ENCODE results near the gene NOL8.

NOL8 gene

DNA sequence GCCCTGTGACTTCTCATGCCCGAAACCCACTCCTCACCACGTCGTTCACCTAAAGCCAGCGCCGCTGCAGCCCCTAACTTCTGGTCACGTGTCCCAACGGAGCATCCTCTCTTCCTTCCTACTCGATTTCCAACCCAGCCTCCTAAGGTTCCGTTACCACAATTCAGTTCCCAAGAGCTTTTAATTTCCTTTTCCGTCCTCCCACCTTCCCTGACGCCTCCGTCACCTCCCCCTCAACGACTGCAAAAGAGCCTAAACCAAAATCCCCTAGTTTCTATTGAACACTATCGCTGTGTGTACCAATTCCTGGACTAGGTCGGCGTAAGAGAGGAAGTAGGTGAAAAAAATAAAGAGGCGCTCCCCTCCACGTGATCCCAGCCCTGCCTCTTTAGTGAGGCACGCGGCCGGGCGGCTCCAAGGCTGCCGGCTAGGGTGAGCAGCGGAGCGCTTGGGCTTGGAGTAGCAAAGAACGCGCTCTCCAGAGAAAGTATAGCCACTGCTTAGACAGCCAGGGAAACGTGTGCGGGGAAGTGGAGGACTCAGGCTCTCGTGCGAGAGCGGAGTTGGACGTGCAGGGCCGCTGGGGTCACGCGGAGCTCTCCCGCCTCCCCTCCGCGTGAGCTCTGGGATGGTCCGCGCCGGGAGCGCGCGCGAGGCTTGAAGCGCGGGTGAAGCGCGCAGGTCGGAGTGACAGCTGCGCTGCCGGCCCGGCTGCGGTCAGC is at the start of gene NOL8, which contains the start of gene CENPP:
Gene NOL8 (minus strand): TSS at position 82 of the 722 bp plus-strand sequence. CDS start 1,189 bp downstream, outside the sequence.
Gene CENPP (plus strand): TSS at position 685 of the 722 bp plus-strand sequence.
- TF ChIP-seq, protein P1, sequence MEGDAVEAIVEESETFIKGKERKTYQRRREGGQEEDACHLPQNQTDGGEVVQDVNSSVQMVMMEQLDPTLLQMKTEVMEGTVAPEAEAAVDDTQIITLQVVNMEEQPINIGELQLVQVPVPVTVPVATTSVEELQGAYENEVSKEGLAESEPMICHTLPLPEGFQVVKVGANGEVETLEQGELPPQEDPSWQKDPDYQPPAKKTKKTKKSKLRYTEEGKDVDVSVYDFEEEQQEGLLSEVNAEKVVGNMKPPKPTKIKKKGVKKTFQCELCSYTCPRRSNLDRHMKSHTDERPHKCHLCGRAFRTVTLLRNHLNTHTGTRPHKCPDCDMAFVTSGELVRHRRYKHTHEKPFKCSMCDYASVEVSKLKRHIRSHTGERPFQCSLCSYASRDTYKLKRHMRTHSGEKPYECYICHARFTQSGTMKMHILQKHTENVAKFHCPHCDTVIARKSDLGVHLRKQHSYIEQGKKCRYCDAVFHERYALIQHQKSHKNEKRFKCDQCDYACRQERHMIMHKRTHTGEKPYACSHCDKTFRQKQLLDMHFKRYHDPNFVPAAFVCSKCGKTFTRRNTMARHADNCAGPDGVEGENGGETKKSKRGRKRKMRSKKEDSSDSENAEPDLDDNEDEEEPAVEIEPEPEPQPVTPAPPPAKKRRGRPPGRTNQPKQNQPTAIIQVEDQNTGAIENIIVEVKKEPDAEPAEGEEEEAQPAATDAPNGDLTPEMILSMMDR (IDR thresholded peaks at IDR 0.05; ENCODE audit: insufficient read depth, low read length, poor library complexity, severe bottlenecking), result no peak
- H3K27me3 ChIP-seq (replicated peaks; ENCODE audit: control insufficient read depth, insufficient read depth, low read length), result no peaks in the 10 kb centered on the region

DNA sequence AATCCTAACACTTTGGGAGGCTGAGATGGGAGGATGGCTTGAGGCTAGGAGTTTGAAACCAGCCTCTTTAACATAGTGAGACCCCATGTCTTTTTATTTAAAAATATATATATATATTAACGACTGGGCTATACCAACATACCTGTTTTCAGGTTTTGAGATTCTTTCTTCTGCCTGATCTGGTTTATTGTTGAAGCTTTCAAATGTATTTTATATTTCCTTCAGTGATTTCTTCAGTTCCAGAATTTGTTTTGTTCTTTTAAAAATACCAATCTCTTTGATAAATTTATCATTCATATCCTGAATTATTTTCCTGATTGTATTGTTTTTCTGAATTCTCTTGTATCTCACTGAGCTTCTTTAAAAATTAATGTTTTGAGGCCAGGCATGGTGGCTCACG is 48.0 kb upstream of the NOL8 start:
- H3K4me3 ChIP-seq (replicated peaks; ENCODE audit: low read depth, low read length), result no peak overlapping the region
- H3K27me3 ChIP-seq (replicated peaks; ENCODE audit: control insufficient read depth, insufficient read depth, low read length), result no peaks in the 10 kb centered on the region
- H3K36me3 ChIP-seq (ENCODE audit: control insufficient read depth, insufficient read depth, low read length), result no peaks in the 10 kb centered on the region
- DNase-seq (ENCODE audit: extremely low read depth, insufficient read length), result no peak
- TF ChIP-seq, protein P1 (IDR thresholded peaks at IDR 0.05; ENCODE audit: insufficient read depth, low read length, poor library complexity, severe bottlenecking), result no peak

More for the DNA sequence above, at the start of gene NOL8, which contains the start of gene CENPP:
- peaks cover 1% of the 10 kb centered on the region for H3K36me3 ChIP-seq (ENCODE audit: control insufficient read depth, insufficient read depth, low read length)
- H3K4me3 ChIP-seq (replicated peaks; ENCODE audit: low read depth, low read length), result peak within 1 kb of the TSS; percentile 83
- DNase-seq (ENCODE audit: extremely low read depth, insufficient read length), result peak; percentile 95

DNA sequence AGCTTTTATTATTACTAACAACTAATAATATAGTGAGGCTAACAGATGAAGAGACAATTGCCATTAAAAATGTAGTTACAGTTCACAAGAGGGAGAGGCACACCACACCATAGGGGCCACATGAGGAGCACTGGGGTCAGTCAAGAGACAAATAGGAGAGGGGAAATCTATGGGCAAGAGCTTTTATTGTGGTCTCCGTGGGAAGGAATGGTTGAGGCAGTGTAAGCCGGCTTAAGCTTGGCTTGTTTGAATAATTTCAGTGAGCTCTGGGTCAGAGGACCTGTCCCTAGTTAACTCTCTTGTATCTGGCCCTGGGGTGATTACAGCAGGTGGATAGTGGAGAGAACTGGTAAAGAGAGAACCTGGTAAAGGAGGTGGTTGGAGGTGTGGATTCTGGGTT is 43.9 kb upstream of the NOL8 start:
- Histone ChIP-seq H3K4me3 (replicated peaks; ENCODE audit: low read depth, low read length) (no peak overlapping the region), H3K36me3 (ENCODE audit: control insufficient read depth, insufficient read depth, low read length) (no peaks in the 10 kb centered on the region), H3K27me3 (replicated peaks; ENCODE audit: control insufficient read depth, insufficient read depth, low read length) (no peaks in the 10 kb centered on the region)
- TF ChIP-seq, protein P1 (IDR thresholded peaks at IDR 0.05; ENCODE audit: insufficient read depth, low read length, poor library complexity, severe bottlenecking), result no peak
- DNase-seq (ENCODE audit: extremely low read depth, insufficient read length), result no peak

DNA sequence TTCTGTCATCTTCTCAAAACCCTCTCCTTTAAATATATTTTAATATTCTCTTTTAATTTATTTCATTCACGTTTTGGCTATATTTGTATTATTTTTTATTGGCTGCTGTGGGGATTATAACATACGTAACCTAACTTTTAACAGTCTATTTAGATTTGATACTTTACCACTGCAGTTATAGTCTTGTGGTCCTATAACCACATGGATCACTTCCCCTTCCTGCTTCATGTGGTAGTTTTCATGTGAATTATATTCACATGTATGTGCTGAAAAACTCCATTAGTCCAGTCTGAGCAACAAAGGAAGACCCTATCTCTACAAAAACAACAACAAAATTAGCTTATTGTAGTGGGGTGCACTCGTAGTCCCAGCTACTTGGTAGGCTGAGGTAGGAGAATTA is 34.9 kb upstream of the NOL8 start:
- H3K27me3 ChIP-seq (replicated peaks; ENCODE audit: control insufficient read depth, insufficient read depth, low read length), result no peaks in the 10 kb centered on the region
- no peaks in the 10 kb centered on the region for H3K36me3 ChIP-seq (ENCODE audit: control insufficient read depth, insufficient read depth, low read length)
- no peak for DNase-seq (ENCODE audit: extremely low read depth, insufficient read length)
- H3K4me3 ChIP-seq (replicated peaks; ENCODE audit: low read depth, low read length), result no peak overlapping the region
- TF ChIP-seq, protein P1 (IDR thresholded peaks at IDR 0.05; ENCODE audit: insufficient read depth, low read length, poor library complexity, severe bottlenecking), result no peak

DNA sequence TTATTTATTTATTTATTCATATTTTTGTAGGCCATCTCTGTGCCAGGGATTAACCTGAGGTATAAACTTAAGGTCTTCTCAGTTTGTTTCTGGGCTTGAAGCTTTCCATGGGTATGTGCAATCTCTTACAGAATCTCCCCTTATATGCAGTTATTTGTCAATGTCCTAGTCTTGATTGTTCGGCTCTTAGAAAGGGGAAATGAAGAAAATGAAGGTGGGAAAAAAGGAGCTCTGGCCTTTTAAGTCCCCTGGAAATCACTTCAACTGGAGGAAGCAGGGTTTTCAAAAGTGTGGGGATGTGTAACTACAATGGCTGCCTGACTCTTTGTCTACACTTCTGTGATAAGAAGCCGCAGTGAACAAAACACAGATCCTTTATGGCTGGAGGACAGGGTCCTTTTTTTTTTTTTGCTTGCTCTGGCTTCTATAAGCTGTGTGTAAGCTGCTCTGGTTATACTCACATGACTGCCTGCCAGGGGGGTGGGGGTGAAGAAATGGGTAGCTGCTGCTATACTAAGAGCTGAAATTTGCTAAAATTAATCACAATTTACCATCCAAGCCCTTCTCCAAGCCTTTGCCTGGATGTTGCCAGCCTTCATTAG is 34.3 kb upstream of the NOL8 start:
- Histone ChIP-seq H3K4me3 (replicated peaks; ENCODE audit: low read depth, low read length) (no peak overlapping the region), H3K36me3 (ENCODE audit: control insufficient read depth, insufficient read depth, low read length) (no peaks in the 10 kb centered on the region), H3K27me3 (replicated peaks; ENCODE audit: control insufficient read depth, insufficient read depth, low read length) (no peaks in the 10 kb centered on the region)
- no peak for DNase-seq (ENCODE audit: extremely low read depth, insufficient read length)
- TF ChIP-seq, protein P1 (IDR thresholded peaks at IDR 0.05; ENCODE audit: insufficient read depth, low read length, poor library complexity, severe bottlenecking), result no peak
